IPS DF 19.7 (cell line): ENCODE measurements around the gene FAM193B.
A peak's percentile ranks its signal among the peaks of the same experiment; 100 is the strongest.
"Not testable (repeated sequence)": the region's sequence is repeated elsewhere in the genome, so short reads cannot be mapped to it uniquely, and the experiment has no call there.

Experiments
- DNase-seq: peaks from one replicate; pipeline ENCODE4 v3.0.0-alpha.2; 2013; ENCODE audit warnings: low read depth, low spot score

The FAM193B gene

GRCh38 chr5:177537389-177538361 is 16.7 kb downstream of the FAM193B start:
- no peak for DNase-seq

GRCh38 chr5:177536386-177536785 is 18.0 kb downstream of the FAM193B start:
- DNase-seq: no peak

GRCh38 chr5:177535125-177535524 is 19.2 kb downstream of the FAM193B start:
- DNase-seq: no peak

GRCh38 chr5:177534433-177534832 is 19.9 kb downstream of the FAM193B start:
- DNase-seq: not testable (repeated sequence)

- DNase-seq: no peak
Measured at GRCh38 chr5:177531209-177531940, 23.0 kb downstream of the FAM193B start.

GRCh38 chr5:177530638-177531037 is 23.7 kb downstream of the FAM193B start:
- DNase-seq: no peak

- no peak for DNase-seq
Measured at GRCh38 chr5:177529247-177530203, 24.8 kb downstream of the FAM193B start.

- no peak for DNase-seq
Measured at GRCh38 chr5:177528631-177529030, 25.7 kb downstream of the FAM193B start.

GRCh38 chr5:177527595-177527994 is 26.8 kb downstream of the FAM193B start:
- DNase-seq: no peak

GRCh38 chr5:177526791-177527190 is 27.6 kb downstream of the FAM193B start:
- DNase-seq: no peak

GRCh38 chr5:177526191-177526590 is 28.2 kb downstream of the FAM193B start:
- no peak for DNase-seq

- no peak for DNase-seq
Measured at GRCh38 chr5:177524941-177525655, 29.3 kb downstream of the FAM193B start.

- DNase-seq: no peak
Measured at GRCh38 chr5:177524539-177524900, 29.8 kb downstream of the FAM193B start.

- no peak for DNase-seq
Measured at GRCh38 chr5:177523711-177524538, 30.4 kb downstream of the FAM193B start.

GRCh38 chr5:177520916-177521513 is 33.3 kb downstream of the FAM193B start:
- no peak for DNase-seq

- no peak for DNase-seq
Measured at GRCh38 chr5:177520271-177520670, 34.1 kb downstream of the FAM193B start.

- DNase-seq: no peak
Measured at GRCh38 chr5:177519463-177520235, 34.7 kb downstream of the FAM193B start.

- DNase-seq: peak; percentile 93
Measured at GRCh38 chr5:177516601-177517568, 37.5 kb downstream of the FAM193B start, which contains the start of gene DDX41. TSS of gene DDX41 (minus strand) at chr5:177516961. CDS start at chr5:177516945, 16 bp downstream.
